ENCODE data around the gene GOLGA8O. TPM values are rescaled to one million over a fixed set of nuclear protein-coding genes. Genes with fewer than 3 reads are reported as not detected.

The GOLGA8O gene, protein sequence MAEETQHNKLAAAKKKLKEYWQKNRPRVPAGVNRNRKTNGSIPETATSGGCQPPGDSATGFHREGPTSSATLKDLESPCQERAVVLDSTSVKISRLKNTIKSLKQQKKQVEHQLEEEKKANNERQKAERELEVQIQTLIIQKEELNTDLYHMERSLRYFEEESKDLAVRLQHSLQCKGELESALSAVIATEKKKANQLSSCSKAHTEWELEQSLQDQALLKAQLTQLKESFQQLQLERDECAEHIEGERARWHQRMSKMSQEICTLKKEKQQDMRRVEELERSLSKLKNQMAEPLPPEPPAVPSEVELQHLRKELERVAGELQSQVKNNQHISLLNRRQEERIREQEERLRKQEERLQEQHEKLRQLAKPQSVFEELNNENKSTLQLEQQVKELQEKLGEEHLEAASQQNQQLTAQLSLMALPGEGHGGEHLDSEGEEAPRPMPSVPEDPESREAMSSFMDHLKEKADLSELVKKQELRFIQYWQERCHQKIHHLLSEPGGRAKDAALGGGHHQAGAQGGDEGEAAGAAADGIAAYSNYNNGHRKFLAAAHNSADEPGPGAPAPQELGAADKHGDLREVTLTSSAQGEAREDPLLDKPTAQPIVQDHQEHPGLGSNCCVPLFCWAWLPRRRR
- 0.18 and 1.5 TPM in 2 replicates for total RNA-seq

DNA sequence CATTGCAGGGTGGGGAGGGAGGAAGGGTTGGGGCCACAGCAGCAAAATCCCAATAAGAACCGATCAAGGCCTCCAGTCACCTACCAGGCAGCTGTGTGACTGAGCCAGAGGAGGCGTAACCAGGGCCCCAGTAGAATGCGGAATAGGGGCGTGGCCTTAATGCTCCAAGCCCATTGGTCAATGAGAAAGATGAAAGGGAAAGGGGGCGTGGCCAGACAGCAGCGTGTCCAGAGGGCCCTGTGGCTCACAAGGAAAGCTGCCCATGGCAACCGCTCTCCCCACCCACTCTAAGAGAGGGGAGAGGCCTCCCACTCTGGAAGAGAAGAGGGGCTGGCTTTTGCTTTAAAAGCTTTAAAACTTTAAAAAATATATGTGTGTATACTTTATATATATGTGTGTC is at the start of gene GOLGA8O:
Gene GOLGA8O (minus strand): TSS at position 101 of the 400 bp plus-strand sequence. CDS start 98 bp downstream, at position 3.

DNA sequence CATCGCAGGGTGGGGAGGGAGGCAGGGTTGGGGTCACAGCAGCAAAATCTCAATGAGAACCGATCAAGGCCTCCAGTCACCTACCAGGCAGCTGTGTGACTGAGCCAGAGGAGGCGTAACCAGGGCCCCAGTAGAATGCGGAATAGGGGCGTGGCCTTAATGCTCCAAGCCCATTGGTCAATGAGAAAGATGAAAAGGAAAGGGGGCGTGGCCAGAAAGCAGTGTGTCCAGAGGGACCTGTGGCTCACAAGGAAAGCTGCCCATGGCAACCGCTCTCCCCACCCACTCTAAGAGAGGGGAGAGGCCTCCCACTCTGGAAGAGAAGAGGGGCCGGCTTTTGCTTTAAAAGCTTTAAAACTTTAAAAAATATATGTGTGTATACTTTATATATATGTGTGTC is 52.2 kb downstream of the GOLGA8O start, which contains the start of gene GOLGA8K:
Gene GOLGA8K (minus strand): TSS at position 101 of the 400 bp plus-strand sequence. CDS start 98 bp downstream, at position 3.

Other genes starting within 250 kb of the GOLGA8O start
- gene GOLGA8K, start 52.3 kb downstream of the GOLGA8O start, total RNA-seq: not detected in 2 replicates
- gene GOLGA8N, start 137.8 kb upstream of the GOLGA8O start, total RNA-seq: 0.81 and 2.7 TPM in 2 replicates
- gene ARHGAP11A, start 159.9 kb upstream of the GOLGA8O start, total RNA-seq: 6.3 and 7.6 TPM in 2 replicates
- 2.6 and 3.2 TPM in 2 replicates for gene SCG5, start 186.1 kb upstream of the GOLGA8O start, total RNA-seq

Data from cardiac atrium fibroblast (primary cell).